NCI-H526 treated with DMSO at 0.1 percent for 48 hours (cell line): ENCODE results near the gene GRAMD1B.
A peak's percentile ranks its signal among the peaks of the same experiment; 100 is the strongest.

Source experiments
- DNase-seq: peaks from one replicate; lab custom pipeline; 2025; lab: John Stamatoyannopoulos, UW

Gene GRAMD1B

DNA sequence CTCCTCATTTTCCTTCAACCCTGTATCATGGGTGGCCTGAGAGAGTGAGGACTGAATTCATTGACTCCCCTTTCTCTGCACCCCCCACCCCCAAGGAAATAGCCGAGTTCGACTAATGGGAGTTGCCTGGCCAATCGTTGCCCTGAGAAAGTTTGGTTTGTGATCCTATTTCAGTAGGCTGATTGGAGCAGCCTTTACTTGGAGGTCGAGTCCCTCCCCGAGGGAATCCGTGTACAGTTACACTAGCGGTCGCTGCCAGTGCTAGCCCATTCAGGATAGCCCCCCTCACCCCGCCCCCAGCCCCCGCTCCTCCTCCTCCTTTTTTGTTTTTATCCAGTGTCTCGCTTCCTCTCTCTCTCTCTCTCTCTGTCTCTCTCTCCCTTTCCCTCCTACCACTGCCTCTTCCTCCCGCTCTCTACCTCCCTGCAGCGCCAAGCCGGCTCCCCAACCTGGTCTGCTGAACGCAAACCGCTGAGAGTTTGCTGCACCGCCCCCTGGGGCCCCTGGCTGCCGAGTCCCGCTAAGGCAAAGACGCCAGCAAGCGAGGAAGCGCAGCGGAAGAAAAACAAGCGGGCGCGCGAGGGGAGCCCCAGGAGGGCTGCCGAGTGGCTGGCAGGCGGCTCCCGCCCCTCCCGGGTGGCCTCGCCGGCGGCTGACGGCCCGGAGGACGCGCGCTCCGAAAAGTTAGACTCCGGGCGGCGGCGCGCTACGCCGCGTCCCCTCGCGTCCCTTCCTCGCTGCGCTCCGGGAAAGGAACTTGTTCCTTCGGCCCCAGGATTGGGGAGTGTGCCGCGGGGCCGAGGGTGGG is at the start of gene GRAMD1B:
GRAMD1B (plus strand) TSS at position 357 of the 808 bp plus-strand sequence. CDS start 524 bp downstream, outside the sequence.
- DNase-seq = peak; percentile 61

DNA sequence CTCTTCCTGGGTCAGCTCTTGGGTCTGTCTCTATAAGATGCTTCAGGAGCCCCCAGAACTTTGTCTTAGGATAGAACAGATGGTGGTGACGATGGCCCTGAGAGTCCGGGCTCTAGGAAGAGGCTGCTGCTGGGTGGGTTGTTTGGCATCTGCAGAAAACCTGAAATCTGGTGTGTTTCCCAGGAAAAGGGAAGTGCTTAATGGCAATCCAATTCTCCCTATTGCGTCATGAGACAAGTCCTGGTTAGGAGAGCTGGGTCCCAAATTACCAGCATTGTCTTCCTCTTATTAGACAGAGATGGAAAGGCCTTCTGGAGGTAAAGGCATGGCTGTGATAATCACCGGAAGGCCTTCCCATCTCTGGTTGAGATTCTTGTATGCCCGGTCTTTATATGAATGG is 48.9 kb upstream of the GRAMD1B start:
- DNase-seq = no peak

DNA sequence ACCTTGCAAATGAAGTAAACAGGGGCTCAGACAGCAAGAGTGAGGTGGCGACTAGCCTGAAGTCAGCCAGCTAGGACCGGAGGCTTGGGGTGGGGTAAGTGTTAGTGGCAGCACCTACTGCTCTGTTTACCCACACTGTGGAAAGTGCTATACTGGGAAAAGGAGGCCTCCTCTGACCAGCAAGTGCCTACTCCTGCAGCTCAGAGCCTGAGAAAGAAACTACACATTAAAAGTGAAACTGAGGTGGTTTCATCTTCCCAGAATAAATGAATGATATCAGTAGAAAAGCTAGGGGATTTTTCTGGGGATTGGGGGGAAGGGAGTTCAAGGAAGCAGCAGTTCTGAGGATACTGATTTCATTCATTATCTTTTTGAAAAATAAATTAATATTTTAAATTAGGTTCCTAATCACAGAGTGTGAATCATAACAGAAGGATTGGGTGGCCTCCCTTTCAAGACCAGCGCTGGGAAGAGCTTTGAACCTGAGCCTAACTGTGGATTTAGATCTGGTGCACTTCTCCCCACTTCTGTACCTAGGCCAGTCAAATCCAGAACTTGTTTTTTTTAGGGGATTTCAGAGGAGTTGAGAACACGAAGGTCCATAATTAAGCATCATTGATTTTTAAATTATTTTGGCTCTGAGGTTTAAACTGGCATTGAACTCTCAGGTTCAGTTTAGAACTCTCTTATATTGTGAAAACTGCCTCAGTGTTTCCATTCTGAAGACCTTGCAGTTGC is 48.1 kb upstream of the GRAMD1B start:
- DNase-seq = no peak

DNA sequence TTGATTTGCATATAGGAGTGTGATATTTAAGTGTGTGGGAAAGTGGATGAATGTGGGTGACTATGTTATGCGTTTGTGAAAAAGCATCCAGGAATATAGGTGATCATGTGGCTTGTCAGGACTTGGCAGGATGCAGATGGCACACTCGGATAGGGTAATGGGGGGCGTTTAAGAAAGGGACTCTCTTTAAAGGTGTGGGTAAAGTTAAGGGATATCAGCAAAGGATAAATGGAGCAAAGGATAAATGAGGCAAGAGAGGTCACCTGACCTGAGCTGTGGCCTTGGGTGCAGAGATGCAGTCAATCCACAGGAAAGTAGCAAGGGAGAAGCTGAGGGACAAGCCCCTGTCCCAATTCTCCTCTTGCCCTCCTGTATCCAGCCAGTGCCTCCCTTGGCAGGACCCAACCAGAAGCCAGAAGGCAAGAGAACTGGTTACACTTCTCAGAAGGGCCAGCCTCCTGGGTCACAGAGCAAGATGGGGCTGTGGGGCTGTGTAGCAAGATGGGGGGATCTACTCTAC is 47.5 kb upstream of the GRAMD1B start:
- no peak for DNase-seq

DNA sequence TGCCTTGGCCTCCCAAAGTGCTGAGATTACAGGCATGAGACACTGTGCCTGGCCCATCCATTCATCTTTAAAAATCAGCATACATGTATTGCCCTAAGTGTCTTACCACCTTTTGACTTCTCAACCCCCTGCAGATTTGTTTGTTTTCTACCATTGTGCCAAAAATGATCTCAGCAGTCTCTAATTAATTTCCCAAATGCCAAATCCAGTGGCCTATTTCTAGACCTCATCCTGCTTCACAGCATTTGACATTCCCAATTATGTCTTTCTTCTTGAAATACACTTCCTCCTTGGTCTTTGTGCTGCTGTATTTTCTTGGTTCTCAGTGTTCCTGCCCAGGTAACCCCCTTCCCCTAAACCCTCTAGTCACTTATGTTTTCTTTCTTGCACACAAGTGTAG is 46.0 kb upstream of the GRAMD1B start:
- DNase-seq = no peak

DNA sequence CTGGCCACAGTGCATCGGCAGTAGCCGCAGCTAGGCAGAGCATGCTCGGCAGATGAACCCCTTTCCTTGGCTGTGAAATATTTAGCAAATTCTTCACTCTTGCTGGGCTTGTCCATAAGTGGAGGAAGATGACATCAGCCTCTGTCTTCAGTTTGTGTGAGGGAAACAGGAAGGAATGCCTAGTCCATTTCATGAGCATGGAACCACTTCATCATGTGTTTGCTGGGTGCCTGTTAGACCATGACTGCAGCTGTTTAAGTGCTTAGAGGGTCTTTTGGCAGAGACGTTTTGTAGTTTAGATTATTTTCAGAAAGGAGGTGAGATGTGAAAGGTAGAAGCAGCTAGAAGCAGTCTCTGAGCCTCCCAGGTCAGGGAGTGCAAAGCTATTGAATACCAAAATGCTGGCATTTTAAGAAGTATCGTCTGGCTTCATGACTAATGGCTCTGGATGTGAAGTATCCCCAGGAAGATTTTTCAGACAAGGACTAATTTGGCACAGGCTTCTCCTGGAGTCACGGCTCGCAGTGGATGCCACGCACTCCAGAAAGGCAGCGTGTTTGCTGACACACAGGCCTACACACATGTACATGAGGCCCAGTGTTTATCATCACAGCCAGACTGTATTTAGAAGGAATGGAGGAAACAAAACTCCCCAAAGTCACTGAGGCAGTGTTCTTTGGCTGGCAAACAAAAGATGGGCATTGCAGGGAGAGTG is 43.1 kb upstream of the GRAMD1B start:
- no peak for DNase-seq

DNA sequence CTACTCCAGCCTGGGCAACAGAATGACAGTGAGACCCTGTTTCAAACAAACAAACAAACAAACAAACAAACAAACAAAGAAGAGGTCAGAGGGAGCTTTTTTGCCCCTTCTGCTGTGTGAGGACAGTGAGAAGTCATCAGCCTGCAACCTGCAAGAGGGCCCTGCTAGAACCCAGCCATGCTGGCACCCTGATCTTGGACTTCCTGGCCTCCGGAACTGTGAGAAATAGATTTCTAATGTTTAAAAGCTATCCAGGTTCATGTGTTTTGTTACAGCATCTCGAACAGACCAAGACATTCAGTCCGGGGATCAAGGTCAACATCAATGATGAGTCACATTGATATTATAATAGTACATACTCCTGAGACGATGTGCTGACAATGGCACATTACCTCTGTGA is 41.4 kb upstream of the GRAMD1B start:
- DNase-seq = no peak

DNA sequence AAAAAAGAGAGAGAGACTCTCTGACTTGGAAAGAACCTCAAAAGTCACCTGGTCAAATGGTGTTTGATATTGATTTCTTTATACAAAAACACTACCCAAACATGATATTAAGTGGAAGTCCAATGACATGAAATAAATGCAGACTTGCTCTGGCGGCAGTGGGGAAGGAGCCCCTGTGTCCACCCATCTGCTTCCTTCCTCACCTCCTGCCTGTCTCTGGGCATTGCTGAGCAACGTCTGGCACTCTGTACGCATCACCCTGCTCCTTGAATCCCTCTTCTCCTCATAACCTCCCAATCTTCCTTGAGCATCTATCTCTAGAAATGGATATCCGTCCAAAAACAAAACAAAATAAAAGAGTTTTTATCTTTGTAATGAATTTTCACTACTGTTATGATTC is 39.9 kb upstream of the GRAMD1B start:
- no peak for DNase-seq

DNA sequence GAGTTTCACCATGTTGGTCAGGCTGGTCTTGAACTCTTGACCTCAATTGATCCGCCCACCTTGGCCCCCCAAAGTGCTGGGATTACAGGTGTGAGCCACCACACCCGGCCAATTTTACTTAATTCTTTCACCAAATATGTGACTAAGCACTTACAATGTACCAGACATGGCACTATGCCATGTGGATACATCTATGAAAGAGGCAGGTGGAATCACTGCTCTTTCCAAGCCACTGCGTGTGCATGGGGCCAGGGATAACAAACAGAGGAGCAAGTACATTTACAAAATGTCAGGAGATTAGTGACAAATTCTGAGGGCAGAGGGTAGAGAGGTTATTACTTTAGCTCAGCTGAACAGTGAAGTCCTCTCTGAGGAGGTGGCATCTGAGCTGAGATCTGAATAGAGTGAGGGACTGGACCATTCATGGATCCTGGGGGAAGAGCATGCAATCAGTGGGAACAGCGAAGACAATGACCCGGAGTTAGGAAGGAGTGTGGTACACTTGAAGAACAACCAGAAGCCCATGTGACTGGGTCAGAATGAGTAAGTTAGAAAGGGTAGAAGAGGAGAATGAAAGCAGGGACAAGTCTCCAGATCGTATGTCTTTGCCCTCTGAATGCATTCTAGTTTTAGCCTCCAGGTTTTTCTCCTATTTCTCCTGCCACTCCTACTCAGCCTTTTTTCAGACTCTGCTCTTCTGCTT is 38.3 kb upstream of the GRAMD1B start:
- DNase-seq = no peak

DNA sequence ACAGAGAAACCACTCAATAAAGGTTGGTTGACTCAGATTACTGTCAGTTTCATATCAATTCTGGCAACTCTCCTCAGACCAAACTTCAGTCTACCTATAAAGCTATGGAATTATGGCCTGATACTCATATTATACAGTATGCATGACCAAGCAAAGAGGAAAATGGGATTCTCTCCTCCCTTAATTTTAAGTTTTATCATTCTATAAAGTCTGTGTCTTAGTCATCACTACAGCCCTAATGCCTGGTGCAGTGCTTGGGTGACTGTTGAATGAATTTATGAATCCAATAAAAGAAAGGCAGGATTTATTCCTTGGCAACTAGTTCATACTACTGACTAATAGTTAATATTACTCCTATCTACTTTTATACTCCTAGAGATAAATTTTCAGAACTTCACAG is 37.6 kb upstream of the GRAMD1B start:
- DNase-seq = no peak

DNA sequence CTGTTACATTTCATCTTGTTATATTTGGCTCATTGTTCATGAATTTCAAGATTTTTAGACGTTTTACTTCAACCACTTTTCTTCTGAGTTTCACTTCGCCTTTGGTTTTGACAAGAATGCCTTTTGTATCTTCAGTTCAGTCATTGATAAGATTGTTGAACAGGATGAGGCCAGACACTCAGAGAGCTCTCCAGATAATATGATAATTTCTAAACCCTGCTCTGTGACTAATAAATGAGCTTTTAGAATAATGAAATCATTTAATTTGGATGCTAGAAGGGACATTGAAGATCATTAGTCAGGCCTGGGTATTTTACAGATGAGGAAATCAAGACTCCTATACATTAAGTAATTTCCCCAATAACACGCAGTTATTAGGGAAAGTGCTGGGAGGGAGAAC is 37.2 kb upstream of the GRAMD1B start:
- DNase-seq = no peak

DNA sequence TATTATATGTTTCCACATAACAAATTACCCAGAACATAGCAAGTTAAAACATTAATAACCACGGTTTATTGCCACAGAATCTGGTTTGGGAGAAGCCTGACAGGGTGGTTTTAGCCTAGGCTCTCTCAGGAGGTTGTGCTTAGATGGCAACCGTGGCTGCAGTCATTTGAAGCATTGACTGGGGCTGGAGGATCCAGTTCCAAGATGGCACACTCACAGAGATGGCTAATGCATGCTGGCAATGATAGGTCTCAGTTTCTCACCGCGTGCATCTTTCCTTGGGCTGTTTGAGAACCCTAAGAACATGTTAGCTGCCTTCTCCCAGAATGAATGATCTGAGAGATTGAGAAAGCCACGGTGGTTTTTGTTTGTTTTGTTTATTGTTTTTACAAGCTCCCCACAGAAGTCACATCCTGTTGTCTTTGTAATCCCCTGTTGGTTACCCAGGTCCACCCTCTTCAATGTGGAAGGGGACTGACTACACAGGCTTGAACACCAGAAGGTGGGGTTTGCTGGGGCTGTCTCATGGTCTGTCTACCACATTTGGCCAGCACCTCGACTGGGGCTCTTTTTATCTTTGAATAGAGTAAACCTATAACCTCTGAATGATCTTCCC is 36.6 kb upstream of the GRAMD1B start:
- DNase-seq = no peak

DNA sequence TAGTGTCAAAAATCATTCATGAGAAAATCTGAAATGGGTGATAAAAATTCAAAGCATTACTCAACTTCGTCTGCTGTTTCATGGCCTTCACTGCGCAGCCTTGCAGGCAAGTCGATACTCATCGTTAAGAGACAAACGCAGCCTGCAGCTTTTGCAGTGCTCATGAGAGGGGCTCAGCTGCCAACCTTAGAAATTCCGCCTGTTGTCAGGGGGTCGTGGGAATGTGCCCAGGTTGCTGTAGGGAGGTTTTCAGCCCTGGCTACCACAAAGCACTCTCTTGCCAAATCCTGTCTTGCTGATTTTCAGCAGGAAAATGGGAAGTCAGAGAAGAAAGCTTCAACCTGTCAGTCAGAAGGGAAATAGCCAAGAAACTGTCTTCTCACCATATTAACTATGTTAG is 25.4 kb upstream of the GRAMD1B start:
- no peak for DNase-seq

DNA sequence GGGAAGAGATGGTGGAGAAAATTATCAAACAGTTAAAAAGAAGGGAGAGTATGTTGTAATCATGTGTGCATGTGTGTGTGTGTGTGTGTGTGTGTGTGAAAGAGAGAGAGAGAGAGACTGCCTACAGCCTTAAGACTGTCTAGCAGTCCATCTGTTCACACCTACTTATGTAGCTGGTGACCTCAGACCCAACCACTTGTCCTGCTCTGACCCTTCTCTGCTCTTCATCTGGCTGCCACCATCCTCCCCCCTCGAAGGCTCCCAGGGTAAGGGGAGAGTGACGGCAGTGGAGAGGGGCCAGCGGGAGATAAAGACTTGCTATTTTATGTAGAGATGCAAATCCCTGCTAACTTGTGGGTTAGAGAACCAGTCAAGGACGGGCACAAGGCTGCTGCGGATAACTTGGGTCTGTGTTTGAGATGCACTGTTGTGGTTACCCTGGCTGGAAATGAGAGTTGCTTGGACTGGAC is 24.9 kb upstream of the GRAMD1B start:
- no peak for DNase-seq

DNA sequence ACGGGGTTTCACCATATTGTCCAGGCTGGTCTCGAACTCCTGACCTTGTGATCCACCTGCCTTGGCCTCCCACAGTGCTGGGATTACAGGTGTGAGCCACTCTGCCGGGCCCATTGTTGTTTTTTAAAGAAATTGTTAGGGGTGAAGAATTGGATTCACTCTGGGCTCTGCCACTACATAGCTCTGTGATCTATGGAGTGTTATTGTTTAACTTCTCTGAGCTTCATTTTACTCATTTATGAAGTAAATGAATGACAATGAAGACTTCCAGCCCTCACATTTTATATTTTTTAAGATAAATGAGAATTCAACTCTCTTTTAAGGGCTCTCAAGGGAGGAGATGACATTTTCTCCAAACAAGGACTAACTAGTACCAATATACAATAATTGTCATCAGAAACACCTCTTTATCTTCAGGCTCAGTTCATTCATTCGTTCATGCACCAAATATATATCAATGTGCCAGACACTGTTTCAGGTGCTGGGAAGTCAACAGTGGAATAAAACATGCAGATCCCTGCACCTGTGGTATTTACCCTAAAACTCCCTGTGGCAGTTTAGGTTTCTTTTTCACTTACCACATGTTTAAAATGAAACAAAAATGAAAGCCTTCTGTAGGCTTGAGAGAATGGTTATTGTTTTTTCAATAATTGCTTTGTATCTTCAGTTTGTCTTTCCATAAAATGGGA is 23.5 kb upstream of the GRAMD1B start:
- DNase-seq = no peak

DNA sequence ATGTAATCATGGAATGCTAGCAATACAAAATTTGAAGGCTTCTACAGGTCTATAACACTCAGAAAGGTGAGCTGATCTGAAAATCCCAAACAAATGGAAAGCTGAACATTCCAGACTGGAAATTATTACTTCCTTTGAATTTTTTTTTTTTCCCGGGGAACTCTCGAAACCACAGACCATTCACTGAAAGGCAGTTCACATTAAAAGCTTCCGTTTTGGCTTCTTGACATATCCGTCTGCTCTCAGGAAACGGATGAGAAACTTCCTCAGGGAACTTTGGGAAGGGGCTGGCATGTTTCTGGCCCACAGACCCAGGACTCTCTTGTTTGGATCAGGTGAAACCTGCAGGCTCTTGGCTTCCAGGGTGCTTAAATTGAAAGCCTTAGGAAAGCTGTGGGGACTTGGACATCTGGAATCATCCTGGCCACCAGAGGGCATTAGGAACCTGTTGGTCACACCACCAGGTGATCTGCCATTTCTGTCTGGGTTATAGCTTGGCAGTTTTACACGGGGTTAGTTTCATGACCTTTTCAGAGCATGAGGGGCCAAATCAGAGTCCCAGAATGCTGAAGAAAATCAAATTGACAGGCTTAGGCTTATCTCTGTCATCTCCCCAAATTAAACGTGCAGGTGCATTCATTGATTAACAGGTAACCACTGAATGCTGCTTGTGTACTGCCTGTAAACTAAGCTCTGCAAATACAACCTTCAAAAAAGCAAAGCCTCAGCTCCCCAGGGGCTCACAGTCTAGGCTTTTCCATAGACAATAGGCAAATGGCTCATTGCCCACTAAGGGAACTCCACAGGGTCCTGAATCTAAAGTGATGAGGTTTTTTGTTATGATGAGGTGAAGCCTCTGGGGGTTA is 22.7 kb upstream of the GRAMD1B start:
- peak; percentile 96 for DNase-seq

DNA sequence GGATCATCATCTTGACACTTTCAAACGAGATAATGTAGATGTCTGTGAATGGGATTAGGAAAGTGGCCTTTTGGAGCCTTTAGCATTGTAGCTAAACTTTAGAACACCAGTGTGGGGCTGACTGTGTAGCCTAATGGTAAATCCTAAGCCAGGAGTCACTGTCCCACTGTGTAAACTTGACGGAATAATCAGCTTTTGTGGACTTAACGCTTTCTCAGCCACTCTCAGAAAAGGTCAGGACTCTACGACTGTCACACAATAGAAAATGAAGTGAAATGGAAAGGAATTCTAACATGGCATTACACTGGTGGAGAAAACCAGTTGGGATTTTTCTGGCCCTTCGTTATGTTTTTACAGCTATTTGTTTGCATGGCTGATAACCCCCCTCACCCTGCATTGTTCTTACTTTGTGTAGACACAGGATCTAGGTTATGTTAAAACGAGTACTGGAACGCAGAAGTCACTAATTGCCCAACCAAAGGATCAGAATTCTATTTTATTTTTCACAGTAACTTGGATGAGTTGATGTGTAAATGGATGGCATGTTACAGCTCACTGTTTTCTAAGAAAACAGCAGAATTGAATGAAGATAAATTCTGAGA is 22.0 kb upstream of the GRAMD1B start:
- DNase-seq = no peak

DNA sequence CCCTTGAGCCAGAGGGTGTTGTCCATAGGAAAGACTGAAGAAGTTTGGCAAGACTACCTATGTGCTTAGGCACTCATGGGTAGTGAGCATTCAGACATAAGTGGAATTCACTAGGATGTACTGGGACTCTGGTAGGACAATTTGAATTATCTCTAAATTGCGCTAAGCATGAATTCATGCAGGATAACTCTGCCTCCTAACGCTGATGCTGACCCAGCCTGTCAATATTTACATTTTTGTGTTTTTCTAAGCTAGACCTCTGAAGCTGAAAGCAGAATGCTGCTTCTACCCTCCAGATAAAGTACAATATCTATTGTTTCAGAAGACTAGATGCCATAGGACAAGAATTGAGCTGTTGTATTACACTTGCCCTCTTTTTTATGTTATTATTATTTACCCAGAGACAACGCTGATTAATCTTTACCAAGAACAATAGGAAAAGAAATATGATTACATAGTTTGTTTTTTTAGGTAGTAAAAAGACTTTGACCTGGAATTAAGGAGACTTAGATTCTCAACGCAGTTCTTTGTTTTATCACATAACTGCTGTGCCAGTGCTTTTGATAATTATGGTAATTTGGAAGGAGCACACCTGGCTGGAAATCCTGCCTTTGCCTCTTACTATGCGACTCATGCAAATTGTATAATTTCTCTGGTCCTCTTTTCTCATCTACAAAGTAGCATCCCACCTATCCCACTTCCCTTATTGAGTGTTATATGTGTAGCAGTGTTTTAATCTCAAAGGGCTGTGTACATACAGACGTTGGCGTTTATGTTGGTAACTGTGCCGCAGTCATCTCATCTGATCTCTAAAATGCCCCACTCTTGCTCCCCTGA is 21.2 kb upstream of the GRAMD1B start:
- peak; percentile 79 for DNase-seq
